ENCODE measurements around the gene MC1R.
"Not testable (repeated sequence)": the region's sequence is repeated elsewhere in the genome, so short reads cannot be mapped to it uniquely, and the experiment has no call there.

MC1R gene

DNA sequence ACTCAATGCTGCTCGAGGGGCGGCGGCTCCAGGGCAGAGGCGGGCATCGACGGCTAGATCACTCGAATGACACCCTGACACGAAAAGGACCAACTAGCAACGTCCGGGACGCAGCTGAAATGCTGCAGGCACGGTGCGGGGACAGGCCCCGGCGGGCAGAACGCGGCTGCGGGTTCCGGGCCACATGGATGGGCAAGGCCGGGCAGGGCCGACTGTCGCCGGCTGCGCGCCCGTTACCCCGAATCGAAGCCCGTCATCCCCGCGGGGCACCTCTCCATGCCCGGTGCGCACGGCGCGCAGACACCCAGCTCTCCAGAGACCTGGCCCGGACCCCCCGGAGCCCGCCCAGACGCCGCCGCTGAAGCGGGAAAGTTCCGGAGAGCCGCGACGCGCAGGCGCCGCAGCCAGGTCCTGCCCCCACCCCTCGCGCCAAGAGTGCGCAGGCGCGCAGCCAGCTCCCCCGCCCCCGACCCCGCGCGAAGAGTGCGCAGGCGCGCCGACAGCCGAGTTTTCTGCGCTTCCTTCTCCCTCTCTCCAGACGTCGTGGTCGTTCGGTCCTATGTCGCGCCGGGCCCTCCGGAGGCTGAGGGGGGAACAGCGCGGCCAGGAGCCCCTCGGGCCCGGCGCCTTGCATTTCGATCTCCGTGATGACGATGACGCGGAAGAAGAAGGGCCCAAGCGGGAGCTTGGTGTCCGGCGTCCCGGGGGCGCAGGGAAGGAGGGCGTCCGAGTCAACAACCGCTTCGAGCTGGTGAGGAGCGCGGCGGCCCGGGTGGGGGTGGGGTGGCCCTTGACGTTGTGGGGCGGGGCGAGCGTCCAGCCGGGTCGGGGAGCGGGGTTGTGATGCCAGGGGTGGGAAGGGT is 45.3 kb upstream of the MC1R start, which contains the start of gene TCF25:
Gene TCF25, plus strand, starts transcription at position 484 of the 863 bp plus-strand sequence. Its CDS starts 76 bp downstream, at position 560.
- Histone ChIP-seq H2BK15ac (ENCODE audit: low read length) (peak within 1 kb of the TSS; percentile 67), H2BK5ac (ENCODE audit: low read length) (peak within 1 kb of the TSS; percentile 98), H4K91ac (ENCODE audit: low read depth, low read length, poor library complexity) (peak within 1 kb of the TSS; percentile 85), H3K4me1 (ENCODE audit: control insufficient read depth in 2 of 2, insufficient read depth in 1 of 2, low read depth in 1 of 2, low read length in 2 of 2) (peaks cover 5 to 8% of the 10 kb centered on the region in 2 donors), H2AK5ac (ENCODE audit: low read depth, low read length) (peak within 1 kb of the TSS; percentile 99), H4K8ac (ENCODE audit: low read depth, low read length) (peak within 1 kb of the TSS; percentile 92), H3K4me2 (ENCODE audit: insufficient read depth, low read length, poor library complexity, severe bottlenecking) (peak within 1 kb of the TSS; percentile 93), H3K23ac (ENCODE audit: low read depth, low read length, poor library complexity) (peak within 1 kb of the TSS; percentile 99), H3K27me3 (ENCODE audit: control insufficient read depth in 3 of 3, insufficient read depth in 3 of 3, low read depth in 1 of 3, low read length in 3 of 3) (no peaks in the 10 kb centered on the region), H3K27ac (replicated peaks; ENCODE audit: low read length) (peak within 1 kb of the TSS; percentile 99), H3K4ac (ENCODE audit: low read length) (peak within 1 kb of the TSS; percentile 93), H3K18ac (ENCODE audit: low read length) (peak within 1 kb of the TSS; percentile 99), H3K36me3 (replicated peaks in 1 of 2; ENCODE audit: control insufficient read depth in 2 of 2, insufficient read depth in 2 of 2, low read length in 2 of 2) (peaks cover 6 to 38% of the 10 kb centered on the region in 2 donors), H2BK12ac (ENCODE audit: low read length) (peak within 1 kb of the TSS; percentile 41), H2BK120ac (ENCODE audit: low read depth, low read length) (peak within 1 kb of the TSS; percentile 81), H3K9me3 (replicated peaks in 1 of 2; ENCODE audit: control insufficient read depth in 2 of 2, insufficient read depth in 1 of 2, low read depth in 1 of 2, low read length in 2 of 2) (peaks cover 2 to 12% of the 10 kb centered on the region in 2 donors), H3K14ac (ENCODE audit: low read length) (peak within 1 kb of the TSS; percentile 97), H2AFZ (ENCODE audit: low read length) (peak within 1 kb of the TSS; percentile 98), H3K9ac (ENCODE audit: low read depth, low read length, poor library complexity) (peak within 1 kb of the TSS; percentile 99), H3K4me3 (ENCODE audit: low read length in 2 of 2) (peak within 1 kb of the TSS; percentile 86 to 95), H3K79me1 (ENCODE audit: low read depth, low read length) (no peaks in the 10 kb centered on the region)
- DNase-seq (ENCODE audit: low spot score): peak; percentile 95
- WGBS, 2 donors (ENCODE audit: extremely low coverage in 2 of 2, insufficient read length in 2 of 2, insufficient replicate concordance in 1 of 2): no CpG with 5 or more reads among the region's 104 CpGs

DNA sequence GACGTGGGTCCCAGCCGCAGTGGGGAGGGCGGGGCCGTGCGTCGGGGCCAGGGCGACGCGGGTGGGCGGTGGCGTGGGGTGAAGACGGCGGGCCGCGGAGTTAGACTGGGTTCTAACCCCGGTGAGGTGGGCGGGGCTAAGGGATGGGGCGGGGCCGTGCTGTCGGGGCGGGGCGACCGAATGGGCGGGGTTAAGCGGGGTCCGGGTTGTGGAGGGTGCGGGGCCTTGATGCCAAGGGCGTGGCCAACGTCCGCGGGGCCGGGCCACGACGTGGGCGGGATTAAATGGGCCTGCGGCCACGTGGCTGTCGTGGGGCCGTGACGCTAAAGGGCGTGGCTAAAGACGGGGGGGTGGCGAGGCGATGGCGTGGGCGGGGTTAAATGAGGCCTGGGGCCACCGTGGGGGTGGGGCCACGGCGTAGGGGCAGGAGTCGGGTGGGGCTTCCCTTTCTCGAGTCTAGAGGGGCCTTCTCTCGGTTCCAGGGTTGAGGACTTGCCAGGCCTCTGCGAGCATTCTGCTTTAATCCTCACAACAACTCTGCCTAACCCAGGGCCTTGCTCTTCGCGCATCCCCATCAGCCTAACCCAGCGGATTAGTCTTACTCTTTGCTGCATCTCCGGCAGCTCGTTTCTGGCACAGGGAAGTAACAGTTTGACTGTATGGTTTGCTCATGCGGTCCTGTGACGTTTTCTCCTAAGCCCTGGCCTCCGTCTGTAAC is 44.5 kb upstream of the MC1R start:
- H3K4ac ChIP-seq (ENCODE audit: low read length): no peak overlapping the region

DNA sequence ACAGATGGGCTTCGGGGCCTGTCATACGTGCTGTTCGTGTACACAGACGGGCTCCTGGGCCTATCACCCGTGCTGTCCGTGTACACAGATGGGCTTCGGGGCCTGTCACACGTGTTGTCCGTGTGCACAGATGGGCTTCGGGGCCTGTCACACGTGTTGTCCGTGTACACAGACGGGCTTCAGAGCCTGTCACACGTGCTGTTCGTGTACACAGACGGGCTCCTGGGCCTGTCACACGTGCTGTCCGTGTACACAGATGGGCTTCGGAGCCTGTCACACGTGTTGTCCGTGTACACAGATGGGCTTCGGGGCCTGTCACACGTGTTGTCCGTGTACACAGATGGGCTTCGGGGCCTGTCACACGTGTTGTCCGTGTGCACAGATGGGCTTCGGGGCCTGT is 39.5 kb upstream of the MC1R start:
- not testable (repeated sequence) for H2BK12ac ChIP-seq (ENCODE audit: low read length); H2BK5ac ChIP-seq (ENCODE audit: low read length); H3K4me3 ChIP-seq (ENCODE audit: low read length in 2 of 2); H2AFZ ChIP-seq (ENCODE audit: low read length); H3K9ac ChIP-seq (ENCODE audit: low read depth, low read length, poor library complexity); H3K4ac ChIP-seq (ENCODE audit: low read length); H3K27me3 ChIP-seq (ENCODE audit: control insufficient read depth in 3 of 3, insufficient read depth in 3 of 3, low read depth in 1 of 3, low read length in 3 of 3); H2AK5ac ChIP-seq (ENCODE audit: low read depth, low read length); H3K4me2 ChIP-seq (ENCODE audit: insufficient read depth, low read length, poor library complexity, severe bottlenecking); H3K27ac ChIP-seq (replicated peaks; ENCODE audit: low read length); H2BK15ac ChIP-seq (ENCODE audit: low read length); H3K18ac ChIP-seq (ENCODE audit: low read length); H2BK120ac ChIP-seq (ENCODE audit: low read depth, low read length); H3K23ac ChIP-seq (ENCODE audit: low read depth, low read length, poor library complexity); H4K8ac ChIP-seq (ENCODE audit: low read depth, low read length); H3K79me1 ChIP-seq (ENCODE audit: low read depth, low read length); H3K4me1 ChIP-seq (ENCODE audit: control insufficient read depth in 2 of 2, insufficient read depth in 1 of 2, low read depth in 1 of 2, low read length in 2 of 2); DNase-seq (ENCODE audit: low spot score); H3K14ac ChIP-seq (ENCODE audit: low read length)
- Histone ChIP-seq H3K9me3 (replicated peaks in 1 of 2; ENCODE audit: control insufficient read depth in 2 of 2, insufficient read depth in 1 of 2, low read depth in 1 of 2, low read length in 2 of 2) (peaks cover 2 to 11% of the 10 kb centered on the region in 2 donors), H4K91ac (ENCODE audit: low read depth, low read length, poor library complexity) (peak overlapping the region; percentile 69), H3K36me3 (replicated peaks in 1 of 2; ENCODE audit: control insufficient read depth in 2 of 2, insufficient read depth in 2 of 2, low read length in 2 of 2) (peaks cover 27 to 87% of the 10 kb centered on the region in 2 donors)
- WGBS, 2 donors (ENCODE audit: extremely low coverage in 2 of 2, insufficient read length in 2 of 2, insufficient replicate concordance in 1 of 2): no CpG with 5 or more reads among the region's 28 CpGs

More for the DNA sequence above, 44.5 kb upstream of the MC1R start:
- Histone ChIP-seq H3K14ac (ENCODE audit: low read length) (no peak overlapping the region), H3K4me3 (ENCODE audit: low read length in 2 of 2) (peak overlapping the region; percentile 86 to 95), H2BK15ac (ENCODE audit: low read length) (no peak overlapping the region), H3K79me1 (ENCODE audit: low read depth, low read length) (peaks cover under 1% of the 10 kb centered on the region), H3K9ac (ENCODE audit: low read depth, low read length, poor library complexity) (peak overlapping the region; percentile 79), H2BK12ac (ENCODE audit: low read length) (no peak overlapping the region), H3K27me3 (ENCODE audit: control insufficient read depth in 3 of 3, insufficient read depth in 3 of 3, low read depth in 1 of 3, low read length in 3 of 3) (no peaks in the 10 kb centered on the region), H3K4me1 (ENCODE audit: control insufficient read depth in 2 of 2, insufficient read depth in 1 of 2, low read depth in 1 of 2, low read length in 2 of 2) (peaks cover 5 to 8% of the 10 kb centered on the region in 2 donors), H4K91ac (ENCODE audit: low read depth, low read length, poor library complexity) (no peak overlapping the region), H3K23ac (ENCODE audit: low read depth, low read length, poor library complexity) (peak overlapping the region; percentile 99), H2AFZ (ENCODE audit: low read length) (peak overlapping the region; percentile 98), H2BK120ac (ENCODE audit: low read depth, low read length) (no peak overlapping the region), H3K36me3 (replicated peaks in 1 of 2; ENCODE audit: control insufficient read depth in 2 of 2, insufficient read depth in 2 of 2, low read length in 2 of 2) (peaks cover 11 to 45% of the 10 kb centered on the region in 2 donors), H2BK5ac (ENCODE audit: low read length) (no peak overlapping the region), H3K27ac (replicated peaks; ENCODE audit: low read length) (peak overlapping the region; percentile 99), H4K8ac (ENCODE audit: low read depth, low read length) (no peak overlapping the region), H3K9me3 (replicated peaks in 1 of 2; ENCODE audit: control insufficient read depth in 2 of 2, insufficient read depth in 1 of 2, low read depth in 1 of 2, low read length in 2 of 2) (peaks cover 2 to 11% of the 10 kb centered on the region in 2 donors), H2AK5ac (ENCODE audit: low read depth, low read length) (peak overlapping the region; percentile 84), H3K4me2 (ENCODE audit: insufficient read depth, low read length, poor library complexity, severe bottlenecking) (peak overlapping the region; percentile 69), H3K18ac (ENCODE audit: low read length) (peak overlapping the region; percentile 76)
- peak; percentile 93 for DNase-seq (ENCODE audit: low spot score)
- WGBS, 2 donors (ENCODE audit: extremely low coverage in 2 of 2, insufficient read length in 2 of 2, insufficient replicate concordance in 1 of 2): no CpG with 5 or more reads among the region's 61 CpGs

Data from neuronal stem cell (in vitro differentiated cells).